ENCODE results near the gene PTPN2. TPM values are rescaled to one million over a fixed set of nuclear protein-coding genes. Genes with fewer than 3 reads are reported as not detected.

The PTPN2 gene
- total RNA-seq, 1 donor from 2014 or later, result 23.9 TPM

- Mint-ChIP-seq H3K4me3 (ENCODE audit: unreplicated experiment) (no peak overlapping the region), H3K36me3 (ENCODE audit: low read depth, unreplicated experiment) (no peaks in the 10 kb centered on the region), H3K4me1 (ENCODE audit: unreplicated experiment) (no peaks in the 10 kb centered on the region), H3K27me3 (ENCODE audit: unreplicated experiment) (peaks cover 2% of the 10 kb centered on the region), H3K9me3 (ENCODE audit: unreplicated experiment) (no peaks in the 10 kb centered on the region), H3K27ac (ENCODE audit: unreplicated experiment) (no peak overlapping the region)
- TF ChIP-seq, protein P1, sequence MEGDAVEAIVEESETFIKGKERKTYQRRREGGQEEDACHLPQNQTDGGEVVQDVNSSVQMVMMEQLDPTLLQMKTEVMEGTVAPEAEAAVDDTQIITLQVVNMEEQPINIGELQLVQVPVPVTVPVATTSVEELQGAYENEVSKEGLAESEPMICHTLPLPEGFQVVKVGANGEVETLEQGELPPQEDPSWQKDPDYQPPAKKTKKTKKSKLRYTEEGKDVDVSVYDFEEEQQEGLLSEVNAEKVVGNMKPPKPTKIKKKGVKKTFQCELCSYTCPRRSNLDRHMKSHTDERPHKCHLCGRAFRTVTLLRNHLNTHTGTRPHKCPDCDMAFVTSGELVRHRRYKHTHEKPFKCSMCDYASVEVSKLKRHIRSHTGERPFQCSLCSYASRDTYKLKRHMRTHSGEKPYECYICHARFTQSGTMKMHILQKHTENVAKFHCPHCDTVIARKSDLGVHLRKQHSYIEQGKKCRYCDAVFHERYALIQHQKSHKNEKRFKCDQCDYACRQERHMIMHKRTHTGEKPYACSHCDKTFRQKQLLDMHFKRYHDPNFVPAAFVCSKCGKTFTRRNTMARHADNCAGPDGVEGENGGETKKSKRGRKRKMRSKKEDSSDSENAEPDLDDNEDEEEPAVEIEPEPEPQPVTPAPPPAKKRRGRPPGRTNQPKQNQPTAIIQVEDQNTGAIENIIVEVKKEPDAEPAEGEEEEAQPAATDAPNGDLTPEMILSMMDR (IDR thresholded peaks at IDR 0.05; ENCODE audit: unreplicated experiment), result no peak
- DNase-seq (ENCODE audit: low spot score), result no peak
Measured at GRCh38 chr18:12754511-12754910, 129.5 kb downstream of the PTPN2 start.

- H3K27ac Mint-ChIP-seq (ENCODE audit: unreplicated experiment), result no peak overlapping the region
- no peak overlapping the region for H3K4me3 Mint-ChIP-seq (ENCODE audit: unreplicated experiment)
- peaks cover 2% of the 10 kb centered on the region for H3K27me3 Mint-ChIP-seq (ENCODE audit: unreplicated experiment)
- no peaks in the 10 kb centered on the region for H3K9me3 Mint-ChIP-seq (ENCODE audit: unreplicated experiment)
- no peaks in the 10 kb centered on the region for H3K36me3 Mint-ChIP-seq (ENCODE audit: low read depth, unreplicated experiment)
- H3K4me1 Mint-ChIP-seq (ENCODE audit: unreplicated experiment), result no peaks in the 10 kb centered on the region
- no peak for DNase-seq (ENCODE audit: low spot score)
- TF ChIP-seq, protein P1 (IDR thresholded peaks at IDR 0.05; ENCODE audit: unreplicated experiment), result no peak
Measured at GRCh38 chr18:12751891-12752290, 132.1 kb downstream of the PTPN2 start.

DNA sequence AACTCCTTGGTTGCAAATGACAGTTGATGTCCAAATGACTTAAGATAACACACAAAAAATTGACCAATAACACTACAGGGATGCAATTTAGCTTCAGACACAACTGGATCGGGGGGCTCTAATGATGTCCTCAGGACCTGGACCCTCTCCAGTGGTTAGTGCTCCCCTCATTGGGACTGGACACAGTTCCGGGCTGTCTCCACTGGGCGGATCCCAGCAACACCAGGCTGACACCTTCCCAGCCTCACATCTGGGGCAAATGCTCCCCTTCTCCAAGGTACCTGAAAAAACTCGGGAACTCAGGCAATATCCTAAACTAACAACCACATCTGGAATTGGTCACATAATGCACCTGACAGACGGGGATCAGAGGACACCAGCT is 132.5 kb downstream of the PTPN2 start:
- Mint-ChIP-seq H3K27ac (ENCODE audit: unreplicated experiment) (no peak overlapping the region), H3K9me3 (ENCODE audit: unreplicated experiment) (no peaks in the 10 kb centered on the region), H3K36me3 (ENCODE audit: low read depth, unreplicated experiment) (no peaks in the 10 kb centered on the region), H3K4me3 (ENCODE audit: unreplicated experiment) (no peak overlapping the region), H3K4me1 (ENCODE audit: unreplicated experiment) (no peaks in the 10 kb centered on the region), H3K27me3 (ENCODE audit: unreplicated experiment) (peaks cover 2% of the 10 kb centered on the region)
- no peak for DNase-seq (ENCODE audit: low spot score)
- TF ChIP-seq, protein P1 (IDR thresholded peaks at IDR 0.05; ENCODE audit: unreplicated experiment), result no peak

DNA sequence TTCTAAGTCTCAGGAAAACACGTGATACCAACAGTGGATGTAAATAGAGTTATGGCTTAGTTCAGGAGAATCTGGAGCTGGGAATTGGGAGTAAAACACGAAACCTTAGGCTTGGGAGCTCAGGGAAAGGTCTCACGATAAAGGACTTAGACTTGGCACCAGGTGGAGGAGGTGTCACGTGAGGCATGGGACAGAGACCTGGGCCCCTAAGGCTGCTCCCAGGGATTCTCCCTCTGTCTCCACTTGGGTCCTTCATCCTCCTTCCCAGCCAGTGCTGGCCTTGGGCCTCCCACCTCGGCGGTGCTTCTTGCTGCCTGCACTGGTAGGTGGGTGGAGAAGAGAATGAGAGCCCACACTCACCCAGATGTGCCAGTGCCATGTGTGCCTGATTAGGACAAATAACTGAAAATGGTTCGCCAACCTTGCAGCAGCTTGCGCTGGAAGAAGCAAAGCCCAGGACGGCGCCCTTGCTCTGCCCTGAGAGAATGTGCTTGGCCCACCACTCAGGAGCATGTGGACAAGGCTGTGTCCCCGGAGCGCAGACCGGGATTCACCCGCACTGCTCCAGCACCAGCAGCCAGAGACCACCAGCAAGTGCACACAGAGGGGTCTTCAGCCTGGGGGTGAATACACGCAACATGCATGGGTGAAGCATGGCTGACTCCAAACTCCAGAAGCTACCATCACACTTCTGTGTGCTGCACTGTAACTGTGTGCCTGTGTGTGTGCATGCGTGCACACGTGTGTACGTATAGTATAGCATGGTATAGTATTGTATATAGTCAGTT is 133.1 kb downstream of the PTPN2 start:
- no peak for DNase-seq (ENCODE audit: low spot score)
- H3K27me3 Mint-ChIP-seq (ENCODE audit: unreplicated experiment), result peaks cover 2% of the 10 kb centered on the region
- TF ChIP-seq, protein P1 (IDR thresholded peaks at IDR 0.05; ENCODE audit: unreplicated experiment), result no peak
- H3K4me1 Mint-ChIP-seq (ENCODE audit: unreplicated experiment), result no peaks in the 10 kb centered on the region
- H3K27ac Mint-ChIP-seq (ENCODE audit: unreplicated experiment), result no peak overlapping the region
- H3K4me3 Mint-ChIP-seq (ENCODE audit: unreplicated experiment), result no peak overlapping the region
- no peaks in the 10 kb centered on the region for H3K36me3 Mint-ChIP-seq (ENCODE audit: low read depth, unreplicated experiment)
- H3K9me3 Mint-ChIP-seq (ENCODE audit: unreplicated experiment), result no peaks in the 10 kb centered on the region

GRCh38 chr18:12750076-12750714 is 133.8 kb downstream of the PTPN2 start:
- Mint-ChIP-seq H3K9me3 (ENCODE audit: unreplicated experiment) (no peaks in the 10 kb centered on the region), H3K27me3 (ENCODE audit: unreplicated experiment) (peaks cover 2% of the 10 kb centered on the region), H3K27ac (ENCODE audit: unreplicated experiment) (no peak overlapping the region), H3K4me3 (ENCODE audit: unreplicated experiment) (no peak overlapping the region), H3K4me1 (ENCODE audit: unreplicated experiment) (no peaks in the 10 kb centered on the region), H3K36me3 (ENCODE audit: low read depth, unreplicated experiment) (no peaks in the 10 kb centered on the region)
- DNase-seq (ENCODE audit: low spot score), result no peak
- TF ChIP-seq, protein P1 (IDR thresholded peaks at IDR 0.05; ENCODE audit: unreplicated experiment), result no peak

All from endothelial cell (in vitro differentiated cells).